Kidney glomerular epithelial cell (primary cell): ENCODE measurements around the gene TSPAN5.

Source experiments
- DNase-seq: peaks from one replicate; lab custom pipeline; 2025; lab: John Stamatoyannopoulos, UW

Gene TSPAN5

DNA sequence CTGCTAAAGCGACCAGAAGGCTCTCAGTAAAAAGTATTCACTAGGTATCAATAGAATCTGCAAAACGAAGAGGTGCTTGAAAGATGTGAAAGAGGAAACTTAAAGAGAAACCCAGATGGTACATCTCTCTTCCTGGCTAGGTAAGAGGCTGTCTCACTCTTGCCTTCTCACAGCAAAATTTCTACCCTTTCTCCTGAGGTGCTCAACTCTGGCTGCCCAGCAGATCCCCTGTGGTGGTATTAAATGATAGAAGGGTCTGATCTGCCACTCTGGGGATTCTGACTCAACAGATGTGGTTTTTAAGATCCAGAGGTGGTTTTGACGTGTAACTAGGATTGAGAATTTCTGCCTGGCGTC lies 14.9 kb upstream of the TSPAN5 start:
- DNase-seq, result no peak

DNA sequence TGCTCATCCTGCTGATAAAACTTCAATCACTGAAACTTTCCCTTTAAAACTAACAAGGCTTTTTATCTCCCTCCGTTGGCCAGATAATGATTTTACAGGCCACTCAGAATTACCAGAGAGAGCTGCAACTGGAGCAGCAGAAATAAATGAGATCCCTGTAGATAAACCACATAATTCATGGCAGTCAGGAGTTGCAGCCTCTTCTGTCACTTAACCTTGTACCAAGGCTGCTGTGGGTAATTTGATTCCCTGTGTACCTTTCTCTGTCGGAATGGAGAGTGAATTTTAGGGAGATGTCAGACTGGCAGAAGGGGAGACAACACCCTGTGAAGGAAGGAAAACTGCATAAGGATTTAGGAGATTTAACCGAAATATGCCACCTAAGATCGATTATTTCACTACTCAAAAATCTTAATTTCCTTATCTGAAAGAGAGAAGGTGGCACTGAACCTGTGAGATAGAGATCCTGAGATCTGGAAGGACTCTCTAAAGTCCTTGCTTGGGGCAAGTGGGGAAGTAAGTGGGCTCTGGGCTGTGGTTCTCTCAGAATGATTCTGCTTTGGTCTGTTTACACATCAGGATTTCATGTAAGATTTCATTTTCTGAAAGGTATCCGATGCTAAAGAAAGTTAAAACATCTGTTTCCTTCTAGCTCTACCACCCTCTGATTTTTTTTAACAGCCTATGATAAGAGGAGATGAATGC lies 14.3 kb upstream of the TSPAN5 start:
- DNase-seq, result no peak

DNA sequence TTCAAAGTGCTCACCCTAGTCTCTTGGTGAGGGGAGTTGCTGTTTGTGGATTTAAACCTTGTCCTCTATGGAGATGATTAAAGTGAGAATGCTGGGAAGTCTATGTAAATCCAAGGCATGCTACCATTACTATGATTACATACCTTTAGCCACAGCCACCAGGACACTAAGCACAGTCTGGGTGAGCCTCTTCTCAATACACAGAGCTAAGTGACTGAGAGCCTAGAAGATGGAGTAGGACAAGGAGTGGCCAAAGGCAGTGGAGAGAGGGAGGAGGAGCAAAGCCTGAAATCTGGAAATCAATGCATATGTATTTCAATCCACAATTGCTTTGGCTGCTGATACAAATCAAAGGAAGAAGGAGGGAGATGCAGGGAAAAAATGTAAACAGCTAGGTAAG lies 12.7 kb upstream of the TSPAN5 start:
- no peak for DNase-seq

DNA sequence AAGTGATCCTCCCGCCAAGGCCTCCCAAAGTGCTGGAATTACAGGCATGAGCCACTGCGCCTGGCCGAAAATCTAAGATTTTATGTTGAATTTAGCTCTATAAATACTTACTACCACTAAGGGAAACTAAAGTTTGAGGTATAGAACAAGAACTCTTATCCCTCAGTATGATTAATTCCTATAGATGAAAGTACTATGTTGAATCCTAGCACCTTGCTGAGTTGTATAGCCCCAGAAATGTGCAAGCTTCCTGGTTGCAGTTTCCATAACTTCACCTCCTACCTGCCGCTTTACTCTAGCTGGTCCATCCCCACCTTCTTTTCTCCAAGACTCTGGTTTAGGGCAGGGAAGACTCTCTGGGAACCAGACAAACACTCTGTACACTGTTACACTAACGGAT lies 11.8 kb upstream of the TSPAN5 start:
- DNase-seq, result no peak

DNA sequence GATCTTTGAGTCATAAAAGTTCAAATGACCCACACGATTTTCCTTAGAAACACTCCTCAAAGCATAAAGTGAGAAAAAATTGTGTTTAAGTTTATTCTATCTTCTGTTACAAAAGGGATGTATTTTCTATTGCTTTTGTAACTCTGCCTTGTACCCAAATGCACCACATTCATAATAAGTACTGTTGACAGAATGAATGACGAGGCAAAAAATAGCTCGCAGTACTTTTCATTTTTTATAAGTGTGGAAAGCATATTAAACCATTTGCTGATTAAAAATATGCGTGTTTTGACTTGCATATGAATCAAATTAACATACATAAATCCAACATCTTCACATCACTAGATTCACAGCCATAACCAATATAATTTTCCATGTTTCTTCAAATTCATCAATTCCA lies 11.2 kb upstream of the TSPAN5 start:
- no peak for DNase-seq

DNA sequence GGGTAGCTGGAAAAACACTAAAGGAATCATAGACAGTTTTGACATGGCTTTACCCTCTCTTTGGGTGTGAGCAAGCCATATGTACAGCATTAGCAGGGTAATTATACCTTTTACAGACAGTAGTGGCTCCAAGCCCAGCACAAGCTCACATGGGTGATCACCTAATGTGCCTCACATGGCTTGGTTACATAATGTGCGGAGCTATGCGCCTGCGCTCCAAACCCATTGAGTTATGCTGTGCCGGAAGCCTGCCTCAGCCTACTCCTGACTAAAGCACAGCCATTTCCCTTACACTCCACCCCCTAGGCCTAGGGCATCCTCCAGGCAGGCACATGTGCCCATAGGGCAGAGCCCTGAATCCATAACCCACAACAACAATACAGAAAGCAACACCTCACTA lies 6.5 kb upstream of the TSPAN5 start:
- no peak for DNase-seq

DNA sequence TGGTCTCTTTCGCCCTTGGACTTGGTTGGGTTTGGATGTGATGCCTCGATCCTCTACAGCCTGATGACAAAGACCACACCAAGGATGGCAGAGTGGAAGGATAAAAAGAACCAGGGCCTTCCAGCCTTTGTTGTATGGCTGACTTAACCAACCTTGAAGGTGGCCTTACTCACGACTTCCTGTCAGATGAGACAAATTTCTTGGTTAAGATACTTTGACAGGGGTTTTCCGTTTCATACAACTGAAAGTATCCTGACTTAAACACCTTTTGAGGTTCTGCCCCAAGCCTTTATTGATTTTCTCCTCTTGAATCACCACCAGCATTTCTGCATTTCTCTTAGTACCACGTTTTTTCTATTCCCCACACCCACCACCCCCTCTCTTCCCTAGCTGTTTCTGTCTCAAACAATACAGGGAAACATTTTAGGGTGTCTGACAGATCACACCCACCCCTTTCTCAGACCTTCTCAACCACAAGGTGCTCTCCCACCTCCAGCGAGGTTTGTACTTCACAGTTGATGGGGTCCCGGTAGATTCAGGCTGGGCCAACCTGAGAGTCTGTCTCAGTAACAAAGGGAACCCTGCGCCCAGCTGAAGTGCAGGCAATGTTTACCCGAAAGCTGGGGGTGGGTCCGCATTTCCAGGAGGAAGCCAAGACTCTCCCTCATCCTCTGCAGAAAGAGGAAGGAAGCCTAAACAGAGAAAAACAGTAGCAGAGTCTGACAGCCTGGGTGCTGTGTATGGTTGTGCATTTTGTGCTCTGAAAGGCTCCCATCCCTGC lies 5.0 kb upstream of the TSPAN5 start:
- no peak for DNase-seq

DNA sequence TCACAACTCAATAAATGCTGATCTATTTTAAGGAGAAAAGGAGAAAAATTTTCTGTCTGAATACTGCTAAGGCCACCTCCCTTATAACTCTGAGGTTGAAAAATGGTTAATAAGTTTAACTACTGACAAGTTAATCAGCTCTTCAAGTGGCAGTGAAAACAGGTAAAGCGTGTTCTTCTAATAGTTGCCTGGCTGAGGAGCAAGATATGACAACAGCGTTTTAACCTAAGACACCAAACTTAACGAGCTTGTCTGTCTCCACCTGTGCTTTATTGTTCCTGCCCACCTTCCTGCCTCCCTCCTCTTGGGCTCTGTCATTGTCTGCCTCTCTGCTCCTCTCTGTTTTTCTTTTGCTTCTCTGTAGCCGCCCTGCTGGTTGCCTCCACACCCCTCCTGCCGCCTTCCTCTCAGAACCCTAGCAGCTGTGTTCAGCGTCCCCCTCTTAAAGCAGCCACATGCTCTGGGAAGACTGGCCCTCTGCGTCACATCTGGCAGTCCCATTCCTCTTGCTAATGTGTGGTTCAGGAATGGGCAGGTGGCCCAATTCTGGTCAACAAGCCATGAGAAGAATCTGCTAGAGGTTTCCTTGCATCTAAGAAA lies 4.3 kb upstream of the TSPAN5 start:
- no peak for DNase-seq

DNA sequence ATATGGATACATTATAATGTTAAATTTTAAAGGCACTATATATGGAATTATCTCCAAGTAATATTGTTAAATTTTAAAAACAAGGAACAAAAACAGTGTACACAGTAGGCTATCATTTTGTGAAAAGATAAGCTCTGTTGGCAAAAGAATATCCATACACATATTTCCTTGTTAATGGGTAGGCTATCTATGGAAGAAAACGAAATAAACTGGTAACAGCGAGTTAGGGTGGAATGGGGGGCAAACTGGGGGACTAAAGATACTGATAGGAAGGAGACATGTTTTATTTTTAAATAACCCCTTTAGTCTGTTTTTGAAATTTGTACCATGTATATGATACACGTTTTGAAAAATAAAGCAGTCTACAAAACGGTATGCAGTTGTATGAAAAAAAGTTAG lies 3.6 kb upstream of the TSPAN5 start:
- no peak for DNase-seq

DNA sequence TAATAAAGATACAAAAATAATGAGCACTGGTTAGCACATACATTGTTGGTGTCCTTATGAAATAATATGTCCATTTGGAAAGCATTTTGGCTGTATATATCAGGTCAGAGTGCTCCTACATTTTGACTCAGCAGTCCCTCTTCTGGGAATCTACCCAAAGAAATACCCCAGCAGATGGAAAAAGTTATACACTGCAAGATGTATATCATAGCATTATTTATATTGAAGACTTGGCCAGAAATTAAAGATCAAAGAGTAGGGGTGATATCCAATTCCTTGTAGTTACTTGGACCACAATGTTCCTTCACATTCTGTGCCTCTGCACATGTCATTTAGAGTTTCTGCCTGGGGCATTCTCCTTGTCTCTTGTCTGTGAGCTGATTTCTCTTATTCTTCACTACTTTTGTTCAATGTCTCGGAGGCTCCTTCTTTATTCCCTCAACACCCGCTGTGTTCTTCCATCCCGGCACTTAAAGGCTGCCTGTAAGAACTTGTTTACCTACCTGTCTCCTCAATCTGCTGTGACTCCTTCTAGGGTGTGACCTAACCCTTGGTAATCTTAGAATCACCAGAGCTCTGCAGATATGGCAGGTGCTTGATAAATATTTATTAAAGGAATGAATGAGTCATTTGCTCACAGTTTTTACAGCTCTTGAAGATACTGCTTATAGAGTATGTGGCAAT lies 3.1 kb upstream of the TSPAN5 start:
- DNase-seq, result no peak

DNA sequence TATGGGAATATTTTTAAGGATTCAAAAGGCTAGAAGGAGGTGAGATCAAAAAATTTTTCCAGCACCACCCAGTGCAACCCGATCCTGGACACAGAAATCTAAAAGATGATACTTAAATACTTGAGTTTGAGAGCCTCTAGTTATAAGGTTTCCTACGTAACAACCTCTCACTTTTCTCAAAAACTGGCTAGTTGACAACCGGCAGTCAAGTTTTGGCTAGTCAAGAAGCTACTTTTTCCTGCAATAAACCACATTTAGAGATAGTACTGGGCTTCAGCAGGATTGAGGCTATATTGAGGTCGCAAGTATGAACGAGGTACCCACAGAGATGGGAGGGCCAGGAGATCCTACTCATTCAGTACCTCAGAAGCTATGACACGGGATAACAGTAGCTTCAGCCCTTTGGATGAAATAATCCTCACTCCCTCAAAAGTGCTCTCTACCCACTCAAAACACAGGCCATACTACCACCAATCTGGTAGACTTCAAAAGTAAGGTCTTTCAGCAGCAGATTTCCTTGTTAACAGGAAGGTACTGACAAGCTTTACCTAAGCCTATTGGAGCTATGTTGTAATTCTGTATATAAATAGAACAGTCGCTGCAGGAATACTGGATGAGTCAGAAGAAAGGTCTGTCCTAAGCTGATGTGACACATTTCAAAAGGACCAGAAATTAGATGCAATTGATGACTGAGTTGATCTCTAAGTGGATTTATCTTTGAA lies 1.5 kb upstream of the TSPAN5 start:
- peak; percentile 53 for DNase-seq

DNA sequence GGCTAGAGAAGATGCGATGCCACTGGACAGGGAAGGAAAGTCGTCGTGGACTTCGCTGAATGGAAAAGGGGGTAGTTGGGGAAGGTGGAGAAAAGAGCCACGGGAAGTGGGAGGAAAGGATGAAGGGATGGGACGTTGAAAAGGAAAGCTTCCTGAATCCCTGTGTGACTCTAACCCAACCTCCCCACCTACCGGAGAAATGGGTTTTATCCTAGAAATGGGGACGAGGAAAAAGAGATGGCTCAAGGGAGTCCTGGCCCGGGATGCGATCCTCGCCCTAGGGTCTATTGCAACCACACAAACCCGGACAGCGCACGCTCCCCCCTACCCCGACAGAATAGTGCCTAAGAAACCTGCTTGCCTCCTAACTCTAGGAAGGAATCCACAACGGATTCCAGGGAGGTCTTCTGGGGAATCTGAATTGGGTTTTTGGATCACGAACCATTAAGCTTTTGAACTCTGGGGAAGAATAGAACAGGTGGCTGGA lies 738 bp upstream of the TSPAN5 start:
- DNase-seq, result peak; percentile 20

DNA sequence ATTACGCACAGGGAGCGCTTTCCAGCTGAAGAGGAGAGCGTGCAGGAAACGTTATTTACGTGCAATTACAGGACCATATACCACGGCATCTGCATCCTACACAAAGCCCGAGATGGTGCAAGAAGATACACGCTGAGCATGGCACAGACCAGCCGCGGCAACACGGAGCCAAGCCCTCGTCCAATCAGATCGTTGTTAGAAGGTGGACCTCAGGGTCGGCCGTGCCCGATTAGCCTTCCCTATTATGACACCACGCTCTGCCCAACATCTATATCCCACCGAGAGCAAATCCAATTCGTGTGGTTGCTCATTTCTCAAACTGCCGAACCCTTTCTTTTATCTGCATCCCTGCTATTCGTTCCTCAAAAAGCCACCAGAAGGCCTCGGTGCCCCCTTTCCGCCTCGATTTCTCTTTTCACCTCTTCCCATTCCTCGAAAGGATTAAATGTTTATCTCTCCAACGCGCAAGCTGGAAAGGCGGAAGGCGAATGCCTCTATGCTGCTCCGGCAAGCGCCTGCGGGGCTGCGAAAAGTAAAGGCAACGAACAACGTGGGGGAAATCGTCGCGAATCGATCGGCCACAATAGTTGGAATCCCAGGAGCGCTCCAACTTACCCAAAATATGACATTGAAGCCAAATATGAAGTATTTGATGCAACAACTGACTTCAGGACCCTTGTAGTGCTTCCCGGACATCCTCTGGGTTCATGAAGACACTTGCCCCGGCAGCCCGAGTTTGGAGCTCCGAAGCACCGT lies 702 bp downstream of the TSPAN5 start:
- DNase-seq, result peak; percentile 63

DNA sequence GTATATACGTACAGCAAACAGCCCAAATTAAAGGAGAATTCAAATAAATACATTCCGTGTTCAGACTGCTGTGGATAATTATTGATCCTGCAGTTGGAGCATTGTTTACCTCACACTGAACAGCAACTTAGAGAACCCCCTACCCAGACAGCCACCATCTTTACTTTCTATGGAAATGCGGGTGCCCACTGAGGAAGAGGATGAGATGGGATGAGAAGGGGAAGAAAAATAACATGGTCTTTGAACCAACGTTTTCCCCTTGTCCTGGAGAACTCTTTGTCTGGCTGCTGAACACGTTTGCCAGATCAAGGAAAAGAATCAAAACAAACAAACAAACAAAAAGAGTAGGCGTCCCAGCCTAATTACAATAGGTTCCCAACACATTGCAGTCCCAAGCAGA lies 1.5 kb downstream of the TSPAN5 start:
- no peak for DNase-seq

DNA sequence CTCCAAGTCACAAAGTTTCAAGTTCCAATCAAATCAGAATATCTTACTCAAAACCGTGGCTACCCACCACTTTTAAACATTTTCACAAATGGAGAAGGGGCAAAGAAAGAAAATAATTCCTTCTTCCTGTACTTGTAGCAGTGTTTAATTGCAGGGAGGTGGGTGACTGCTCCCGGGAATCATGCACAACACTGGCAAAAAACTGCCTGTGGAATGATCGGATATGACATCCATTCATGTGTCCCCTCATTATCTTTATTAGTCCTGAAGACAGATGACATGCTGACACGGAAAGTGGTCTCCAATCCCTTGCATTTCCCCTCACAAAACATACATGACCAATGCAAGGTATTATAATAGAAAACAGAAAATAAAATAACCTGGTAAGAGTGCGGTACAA lies 2.0 kb downstream of the TSPAN5 start:
- DNase-seq, result no peak

DNA sequence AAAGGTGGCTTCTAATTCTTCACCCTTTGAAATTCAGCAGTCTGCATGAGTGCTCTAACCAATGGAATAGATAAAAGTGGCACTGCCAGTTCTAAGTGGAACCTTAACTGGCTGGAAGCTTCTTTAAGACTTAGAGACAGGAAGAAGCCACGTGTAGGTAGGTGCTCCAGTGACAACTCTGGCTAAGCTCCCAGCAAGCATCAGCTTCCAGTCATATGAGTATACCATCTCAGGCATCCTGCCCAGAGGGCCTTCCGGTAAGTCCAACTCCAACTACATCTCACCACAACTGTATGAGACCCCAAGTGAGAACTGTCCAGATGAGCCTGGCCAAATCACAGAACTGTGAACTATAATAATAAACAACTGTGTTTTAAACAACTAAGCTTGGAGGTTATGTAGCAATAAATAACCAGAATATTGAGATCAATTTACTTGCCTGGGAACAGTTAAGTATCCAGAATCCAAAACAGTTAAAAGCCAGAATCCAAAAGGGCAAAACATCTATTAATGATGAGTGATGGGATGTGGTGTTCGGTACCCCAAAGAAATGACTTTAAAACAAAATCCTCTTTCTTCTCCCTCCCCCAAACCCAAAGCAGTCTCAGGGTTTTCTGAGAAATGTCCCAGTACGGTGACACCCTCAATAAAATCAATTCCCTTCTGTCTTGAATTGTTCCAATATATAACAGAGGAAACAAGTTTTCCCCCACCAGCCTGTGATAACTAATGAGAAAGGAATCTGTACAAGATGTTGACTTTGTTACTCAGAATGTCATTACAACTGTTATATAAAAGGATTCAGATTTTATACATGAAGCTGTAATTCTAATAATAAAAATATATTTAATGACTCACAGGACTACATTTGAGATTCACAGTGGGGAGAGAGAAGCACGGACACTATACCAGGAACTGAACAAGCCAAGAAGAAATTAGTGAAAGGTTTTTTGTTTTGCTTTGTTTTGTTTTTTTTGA lies 4.2 kb downstream of the TSPAN5 start:
- DNase-seq, result peak; percentile 80

DNA sequence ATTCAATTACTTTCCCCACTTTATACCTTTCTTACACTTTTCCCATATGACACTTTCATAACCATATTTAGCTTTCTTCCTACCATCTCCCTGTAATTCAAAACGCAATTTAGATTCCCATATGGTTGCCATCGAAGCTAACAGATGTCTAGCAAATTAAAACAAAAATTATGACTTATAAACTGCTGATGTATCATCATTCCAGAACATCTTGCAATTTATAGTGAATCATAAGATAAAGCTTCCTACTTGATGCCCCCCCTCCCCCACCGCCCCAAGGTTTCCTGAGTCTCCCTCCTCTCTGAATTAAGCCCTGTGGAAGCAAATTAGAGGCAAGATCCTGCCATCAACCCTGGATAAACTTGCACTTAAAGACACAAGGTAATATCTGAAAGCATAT lies 5.4 kb downstream of the TSPAN5 start:
- DNase-seq, result no peak

DNA sequence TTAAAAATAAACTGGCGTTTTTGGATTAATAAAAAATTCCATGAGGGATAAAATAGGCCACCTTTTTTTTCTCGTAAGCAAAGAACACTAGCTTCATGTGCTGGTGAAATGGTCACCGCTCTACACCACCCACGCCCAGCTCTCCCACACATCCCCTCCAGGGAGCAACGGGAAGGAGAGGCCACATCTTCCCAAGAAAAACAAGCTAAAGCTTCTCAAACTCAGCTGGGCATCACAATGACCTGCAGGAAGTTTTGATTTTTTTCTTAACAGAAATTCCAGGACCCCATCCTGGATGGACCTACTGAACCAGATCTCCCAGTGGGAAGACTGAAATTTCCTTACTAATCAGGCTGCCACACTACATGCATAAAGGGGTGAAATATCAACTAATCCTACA lies 9.8 kb downstream of the TSPAN5 start:
- DNase-seq, result peak; percentile 69

DNA sequence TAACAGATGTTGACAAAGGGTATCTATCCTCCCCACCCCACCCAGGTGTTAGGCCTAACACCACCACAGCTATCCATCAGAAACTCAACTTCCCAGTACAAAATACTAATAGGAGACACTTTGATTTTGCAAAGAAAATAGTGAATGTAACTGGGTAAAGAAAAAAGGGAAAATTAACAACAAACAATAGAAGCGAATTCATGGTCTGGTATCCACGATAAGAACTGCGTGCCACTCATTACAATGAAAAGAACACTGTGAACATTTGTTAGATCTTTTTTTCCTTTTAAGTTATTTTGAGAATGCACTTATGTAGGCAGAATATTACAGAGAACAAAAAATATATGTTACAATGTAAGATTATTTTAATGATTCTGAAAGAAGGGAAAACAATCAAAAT lies 12.0 kb downstream of the TSPAN5 start:
- DNase-seq, result no peak

DNA sequence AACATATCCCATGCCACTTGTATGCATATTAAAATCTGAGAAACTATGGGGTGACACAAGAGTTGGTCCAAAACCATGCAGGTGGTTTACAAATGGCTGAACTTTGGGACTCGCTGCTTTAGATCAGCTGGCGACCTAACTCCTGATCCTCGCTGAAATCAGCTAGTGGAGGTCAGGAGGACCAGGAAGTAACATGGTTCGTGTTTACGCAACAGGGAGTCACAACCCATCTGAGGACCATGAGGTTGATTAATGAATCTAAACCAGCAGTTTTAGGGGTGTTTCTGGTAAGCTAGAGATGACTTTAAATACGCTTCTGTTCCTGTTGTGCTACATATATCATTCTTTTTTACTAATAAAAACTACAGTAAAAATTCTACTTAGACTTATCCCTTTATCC lies 12.9 kb downstream of the TSPAN5 start:
- DNase-seq, result no peak
